ENCODE data around the gene FXYD6.

DNA sequence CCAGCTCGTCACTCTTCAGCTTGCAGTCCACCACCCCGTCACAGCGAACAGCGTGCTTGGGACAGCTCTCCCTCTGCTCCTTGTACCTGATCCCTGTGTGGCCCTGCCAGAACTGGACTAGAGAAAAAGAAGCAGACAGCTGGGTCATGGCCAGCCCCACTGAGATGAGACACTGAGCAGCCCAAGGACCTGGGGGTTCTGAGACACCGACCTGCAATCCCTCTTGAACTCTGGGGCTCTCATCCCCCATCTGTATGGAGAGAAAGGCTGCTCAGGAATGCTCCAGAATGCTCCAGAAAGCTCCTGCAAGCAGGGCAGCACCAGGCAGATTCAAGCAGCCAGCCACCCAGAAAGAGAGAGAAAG, 37.9 kb upstream of the FXYD6 start:
- TF ChIP-seq, protein P1, sequence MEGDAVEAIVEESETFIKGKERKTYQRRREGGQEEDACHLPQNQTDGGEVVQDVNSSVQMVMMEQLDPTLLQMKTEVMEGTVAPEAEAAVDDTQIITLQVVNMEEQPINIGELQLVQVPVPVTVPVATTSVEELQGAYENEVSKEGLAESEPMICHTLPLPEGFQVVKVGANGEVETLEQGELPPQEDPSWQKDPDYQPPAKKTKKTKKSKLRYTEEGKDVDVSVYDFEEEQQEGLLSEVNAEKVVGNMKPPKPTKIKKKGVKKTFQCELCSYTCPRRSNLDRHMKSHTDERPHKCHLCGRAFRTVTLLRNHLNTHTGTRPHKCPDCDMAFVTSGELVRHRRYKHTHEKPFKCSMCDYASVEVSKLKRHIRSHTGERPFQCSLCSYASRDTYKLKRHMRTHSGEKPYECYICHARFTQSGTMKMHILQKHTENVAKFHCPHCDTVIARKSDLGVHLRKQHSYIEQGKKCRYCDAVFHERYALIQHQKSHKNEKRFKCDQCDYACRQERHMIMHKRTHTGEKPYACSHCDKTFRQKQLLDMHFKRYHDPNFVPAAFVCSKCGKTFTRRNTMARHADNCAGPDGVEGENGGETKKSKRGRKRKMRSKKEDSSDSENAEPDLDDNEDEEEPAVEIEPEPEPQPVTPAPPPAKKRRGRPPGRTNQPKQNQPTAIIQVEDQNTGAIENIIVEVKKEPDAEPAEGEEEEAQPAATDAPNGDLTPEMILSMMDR (conservative IDR thresholded peaks at IDR 0.05; ENCODE audit: low read depth, low read length): no peak
- TF ChIP-seq EZH2phosphoT487 (IDR thresholded peaks at IDR 0.05; ENCODE audit: borderline replicate concordance, low read length): no peak
- no peak for TF ChIP-seq EZH2 (IDR thresholded peaks at IDR 0.05; ENCODE audit: low read length, unreplicated experiment)
